Measurements from ENCODE around the gene SORT1.

DNA sequence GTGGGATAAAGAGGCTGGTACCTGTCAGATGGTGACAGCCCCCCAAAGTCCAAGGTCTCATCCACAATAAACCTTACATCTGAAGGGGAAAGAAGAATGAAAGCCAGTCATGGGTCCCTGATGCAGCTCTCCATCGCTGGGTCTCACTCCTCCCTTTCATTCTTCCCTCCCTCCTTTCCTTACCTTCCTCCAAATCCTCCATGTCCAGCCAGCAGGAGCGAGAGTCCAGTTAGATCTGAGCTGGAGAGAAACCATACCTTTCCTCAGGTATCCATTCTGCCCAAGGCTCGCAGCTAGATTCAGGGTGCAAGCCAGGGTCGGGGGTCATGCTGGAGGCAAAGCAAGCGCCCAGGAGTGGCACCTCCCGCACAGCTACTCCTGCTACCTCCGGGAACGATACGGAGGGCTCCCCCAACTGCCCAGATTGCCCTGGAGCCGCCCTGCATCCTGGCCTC lies 115.2 kb downstream of the SORT1 start:
- TF ChIP-seq CTCF (IDR thresholded peaks at IDR 0.05) (no peak), POLR2A (IDR thresholded peaks at IDR 0.05) (no peak)
